ENCODE data around the gene CNTNAP3.
"Not testable (repeated sequence)": the region's sequence is repeated elsewhere in the genome, so short reads cannot be mapped to it uniquely, and the experiment has no call there.

DNA sequence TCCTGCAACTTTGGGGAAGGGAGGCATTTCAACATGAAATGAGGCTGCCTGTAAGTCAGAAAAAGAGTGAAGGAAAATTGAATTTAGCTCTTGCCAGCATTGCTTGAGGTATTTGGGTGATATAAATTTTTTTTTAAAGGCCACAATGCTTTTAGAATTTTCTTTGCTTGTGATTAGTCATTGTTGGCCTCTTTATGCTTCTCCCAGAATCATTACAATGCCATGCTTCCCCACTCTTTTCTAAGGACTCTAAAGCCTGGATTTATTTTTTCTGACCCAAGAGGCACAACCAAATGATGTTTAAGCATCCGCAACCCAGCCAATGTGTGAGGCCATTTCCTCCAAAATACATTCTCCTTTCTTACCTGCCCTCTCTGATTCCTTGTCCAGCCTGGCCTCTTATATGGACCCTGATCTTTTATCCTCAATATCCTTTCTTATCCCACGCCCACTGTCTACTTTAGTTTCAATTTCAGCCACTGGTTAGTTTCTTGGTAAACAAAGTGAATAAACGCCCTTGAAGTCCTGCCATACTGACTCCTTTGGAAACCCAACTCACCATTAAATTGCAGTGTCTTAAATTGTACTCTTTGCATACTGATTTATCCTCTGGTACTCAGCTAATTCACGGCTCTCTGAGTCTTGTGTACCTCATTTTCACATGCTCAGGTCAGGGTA, 261.9 kb downstream of the CNTNAP3 start:
- not testable (repeated sequence) for TF ChIP-seq TAF1 (CRISPR knock-in tag; IDR thresholded peaks at IDR 0.05); CTCF (CRISPR knock-in tag; IDR thresholded peaks at IDR 0.05); EZH2 (conservative IDR thresholded peaks at IDR 0.05; ENCODE audit: low read depth, low read length); HIVEP1 (CRISPR knock-in tag; IDR thresholded peaks at IDR 0.05); PAXIP1 (CRISPR knock-in tag; conservative IDR thresholded peaks at IDR 0.05); ATF3 (CRISPR knock-in tag; IDR thresholded peaks at IDR 0.05); MAX (IDR thresholded peaks at IDR 0.05); UBTF (CRISPR knock-in tag; IDR thresholded peaks at IDR 0.05); SP2 (CRISPR knock-in tag; IDR thresholded peaks at IDR 0.05); ZBTB7A (CRISPR knock-in tag; IDR thresholded peaks at IDR 0.05)
- TF ChIP-seq, protein P1, sequence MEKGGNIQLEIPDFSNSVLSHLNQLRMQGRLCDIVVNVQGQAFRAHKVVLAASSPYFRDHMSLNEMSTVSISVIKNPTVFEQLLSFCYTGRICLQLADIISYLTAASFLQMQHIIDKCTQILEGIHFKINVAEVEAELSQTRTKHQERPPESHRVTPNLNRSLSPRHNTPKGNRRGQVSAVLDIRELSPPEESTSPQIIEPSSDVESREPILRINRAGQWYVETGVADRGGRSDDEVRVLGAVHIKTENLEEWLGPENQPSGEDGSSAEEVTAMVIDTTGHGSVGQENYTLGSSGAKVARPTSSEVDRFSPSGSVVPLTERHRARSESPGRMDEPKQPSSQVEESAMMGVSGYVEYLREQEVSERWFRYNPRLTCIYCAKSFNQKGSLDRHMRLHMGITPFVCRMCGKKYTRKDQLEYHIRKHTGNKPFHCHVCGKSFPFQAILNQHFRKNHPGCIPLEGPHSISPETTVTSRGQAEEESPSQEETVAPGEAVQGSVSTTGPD (CRISPR knock-in tag; IDR thresholded peaks at IDR 0.05): not testable (repeated sequence)
